Measurements from ENCODE around the gene ADISSP.

ADISSP gene

DNA sequence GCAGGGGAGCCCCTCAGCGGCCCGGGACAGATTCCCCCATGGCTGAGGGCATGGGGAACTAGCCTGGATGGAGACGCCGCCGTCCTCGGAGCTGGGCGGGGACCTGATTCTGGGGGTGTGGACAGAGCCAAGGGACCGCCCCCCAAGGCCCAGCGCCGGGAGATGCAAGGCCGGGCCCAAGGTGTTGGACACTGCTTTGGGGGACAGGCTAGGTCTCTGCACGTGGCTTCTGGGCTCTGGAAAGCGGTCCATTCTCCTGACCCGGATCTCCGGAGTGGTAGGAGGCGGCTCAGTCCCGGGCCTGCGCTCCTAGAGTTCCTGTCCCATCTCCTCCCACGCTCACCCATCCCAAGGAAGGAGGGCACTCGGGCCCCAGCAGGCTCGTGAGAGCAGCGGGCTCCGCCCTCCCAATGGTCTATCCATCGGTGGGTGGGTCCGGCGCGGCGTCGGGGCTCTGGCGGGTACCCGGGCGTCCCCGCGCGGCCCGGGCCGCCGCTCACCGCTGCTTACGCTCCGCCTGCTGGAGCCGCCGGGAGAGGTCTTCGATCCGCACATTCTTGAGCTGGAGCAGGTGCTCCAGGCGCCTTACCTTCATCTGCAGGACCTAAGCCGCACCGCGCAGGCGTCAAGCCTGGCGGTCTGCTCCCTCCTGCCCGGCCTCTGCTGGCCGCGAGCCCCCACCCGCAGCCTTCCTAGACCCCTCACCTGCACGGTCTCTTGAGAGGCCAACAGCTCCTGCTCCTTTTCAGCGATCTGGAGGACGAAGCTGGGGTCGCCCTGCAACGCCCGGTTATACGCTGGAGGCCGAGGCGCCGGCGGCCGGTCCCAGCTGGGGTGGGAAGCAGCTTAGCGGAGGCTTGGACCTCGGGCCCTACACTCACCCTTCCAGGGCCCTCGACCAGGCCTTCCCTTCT lies 10.4 kb upstream of the ADISSP start:
- H3K4me1 Mint-ChIP-seq (ENCODE audit: low read depth): peaks cover 38% of the 10 kb centered on the region
- peak; percentile 79 for DNase-seq
- no peaks in the 10 kb centered on the region for H3K9me3 Mint-ChIP-seq
- H3K4me3 Mint-ChIP-seq: peak overlapping the region; percentile 75
- peaks cover 5% of the 10 kb centered on the region for H3K36me3 Mint-ChIP-seq (ENCODE audit: low read depth)
- H3K27me3 Mint-ChIP-seq: peaks cover 20% of the 10 kb centered on the region
- H3K27ac Mint-ChIP-seq: peak overlapping the region; percentile 26

DNA sequence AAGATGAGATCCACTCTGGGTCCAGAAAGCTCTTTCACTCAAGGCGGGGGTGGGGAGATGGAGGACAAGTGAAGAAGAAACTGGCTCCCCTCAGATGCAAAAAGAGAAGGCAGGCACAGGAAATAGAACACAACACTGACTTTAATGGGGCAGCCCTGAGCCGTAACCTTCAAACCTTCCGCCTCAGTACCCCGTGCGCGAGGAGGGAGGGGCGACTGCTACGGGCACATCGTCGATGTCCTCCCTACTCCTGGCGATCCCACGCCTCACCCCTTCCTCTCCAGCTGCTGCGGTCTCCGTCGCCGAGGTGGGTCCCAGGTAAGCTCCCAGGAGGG lies 9.8 kb upstream of the ADISSP start:
- H3K36me3 Mint-ChIP-seq (ENCODE audit: low read depth): no peaks in the 10 kb centered on the region
- DNase-seq: no peak
- peaks cover 38% of the 10 kb centered on the region for H3K4me1 Mint-ChIP-seq (ENCODE audit: low read depth)
- H3K9me3 Mint-ChIP-seq: no peaks in the 10 kb centered on the region
- peaks cover 20% of the 10 kb centered on the region for H3K27me3 Mint-ChIP-seq
- H3K4me3 Mint-ChIP-seq: peak overlapping the region; percentile 75
- H3K27ac Mint-ChIP-seq: peak overlapping the region; percentile 26

DNA sequence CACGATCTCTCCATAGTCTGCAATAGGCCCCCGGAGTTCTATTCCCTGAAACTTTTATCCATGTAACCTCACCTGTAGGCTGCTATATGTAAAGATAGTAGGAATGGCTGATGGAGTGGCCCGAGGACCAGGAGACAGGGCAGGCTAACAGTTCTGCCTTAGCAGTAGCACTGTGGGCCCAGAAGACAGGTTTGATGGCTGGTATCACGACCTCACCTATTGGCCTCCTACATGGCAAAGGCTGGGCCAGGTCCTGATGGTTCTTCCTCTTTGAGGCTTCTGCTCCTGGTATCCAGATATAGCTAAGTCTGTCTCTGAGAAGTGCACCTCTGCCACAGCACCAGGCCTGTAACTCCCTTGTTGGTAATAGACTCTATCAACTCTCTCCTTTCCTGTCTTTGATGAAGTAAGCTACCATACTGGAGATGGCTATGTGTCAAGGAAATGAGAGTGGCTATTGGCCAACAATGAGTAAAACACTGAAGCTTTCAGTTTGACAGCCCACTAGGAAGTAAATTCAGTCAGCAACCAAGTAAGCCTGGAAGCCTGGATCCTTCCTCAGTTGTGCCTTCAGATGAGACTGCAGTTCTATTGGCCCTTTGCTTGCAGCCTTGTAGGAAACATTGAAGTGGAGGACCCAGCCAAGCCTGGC lies 8.0 kb upstream of the ADISSP start:
- Mint-ChIP-seq H3K9me3 (no peaks in the 10 kb centered on the region), H3K27me3 (peaks cover 20% of the 10 kb centered on the region), H3K27ac (no peak overlapping the region), H3K4me3 (no peak overlapping the region), H3K4me1 (ENCODE audit: low read depth) (peaks cover 26% of the 10 kb centered on the region), H3K36me3 (ENCODE audit: low read depth) (no peaks in the 10 kb centered on the region)
- no peak for DNase-seq

GRCh38 chr20:3771552-3772058 lies 4.1 kb upstream of the ADISSP start:
- Mint-ChIP-seq H3K36me3 (ENCODE audit: low read depth) (peaks cover 2% of the 10 kb centered on the region), H3K4me1 (ENCODE audit: low read depth) (peaks cover 16% of the 10 kb centered on the region), H3K27ac (no peak overlapping the region), H3K4me3 (no peak overlapping the region), H3K27me3 (no peaks in the 10 kb centered on the region), H3K9me3 (no peaks in the 10 kb centered on the region)
- DNase-seq: no peak

- peaks cover 5% of the 10 kb centered on the region for H3K36me3 Mint-ChIP-seq (ENCODE audit: low read depth)
- H3K27ac Mint-ChIP-seq: peak overlapping the region; percentile 94
- peak overlapping the region; percentile 85 for H3K4me3 Mint-ChIP-seq
These were observed 983 bp upstream of the ADISSP start for GRCh38 chr20:3768342-3769130.

GRCh38 chr20:3767110-3767426 lies 485 bp downstream of the ADISSP start:
- H3K27ac Mint-ChIP-seq: peak overlapping the region; percentile 74
- peaks cover 6% of the 10 kb centered on the region for H3K36me3 Mint-ChIP-seq (ENCODE audit: low read depth)
- peak overlapping the region; percentile 85 for H3K4me3 Mint-ChIP-seq
- no peaks in the 10 kb centered on the region for H3K9me3 Mint-ChIP-seq
- DNase-seq: no peak
- H3K4me1 Mint-ChIP-seq (ENCODE audit: low read depth): peaks cover 31% of the 10 kb centered on the region
- H3K27me3 Mint-ChIP-seq: no peaks in the 10 kb centered on the region

More at GRCh38 chr20:3768342-3769130, 983 bp upstream of the ADISSP start:
- H3K4me1 Mint-ChIP-seq (ENCODE audit: low read depth): peaks cover 31% of the 10 kb centered on the region
- peak; percentile 84 for DNase-seq
- no peaks in the 10 kb centered on the region for H3K27me3 Mint-ChIP-seq
- no peaks in the 10 kb centered on the region for H3K9me3 Mint-ChIP-seq

DNA sequence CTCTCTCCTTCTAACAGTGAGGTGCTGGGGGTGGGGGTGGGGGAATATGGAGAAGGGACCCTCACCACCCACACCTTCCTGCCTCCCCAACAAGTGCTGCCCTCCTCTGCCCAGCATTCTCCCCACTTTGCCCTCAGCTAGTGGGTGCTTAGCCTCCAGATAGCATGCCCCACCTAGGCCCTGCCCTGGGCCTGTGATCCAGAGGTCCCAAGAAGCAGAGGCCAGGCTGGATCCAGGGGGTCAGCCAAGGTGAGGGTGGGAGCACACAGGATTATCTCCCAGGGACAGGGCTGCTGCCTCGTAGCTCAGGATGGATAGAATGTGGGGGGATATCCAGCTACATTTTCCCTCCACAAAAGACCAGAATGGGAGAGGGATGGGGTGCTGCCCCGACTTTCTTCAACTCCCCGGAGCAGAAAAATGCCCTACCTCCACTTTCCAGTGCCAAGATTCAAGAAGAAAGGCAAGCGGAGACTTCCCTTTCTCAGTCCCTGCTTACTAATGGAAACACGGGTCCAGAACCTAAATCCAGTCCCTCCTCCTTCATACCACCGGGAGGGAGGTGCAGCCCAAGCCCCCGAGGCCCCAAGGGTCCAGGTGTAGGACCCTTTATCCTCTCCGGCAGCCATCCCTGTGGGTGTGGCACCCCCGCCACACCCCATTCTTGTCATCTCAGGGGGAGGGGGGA lies 987 bp downstream of the ADISSP start:
- Mint-ChIP-seq H3K4me3 (peak overlapping the region; percentile 85), H3K9me3 (no peaks in the 10 kb centered on the region), H3K27ac (peak overlapping the region; percentile 74), H3K27me3 (no peaks in the 10 kb centered on the region), H3K36me3 (ENCODE audit: low read depth) (peaks cover 11% of the 10 kb centered on the region), H3K4me1 (ENCODE audit: low read depth) (peaks cover 31% of the 10 kb centered on the region)
- no peak for DNase-seq

- no peaks in the 10 kb centered on the region for H3K27me3 Mint-ChIP-seq
- peaks cover 19% of the 10 kb centered on the region for H3K36me3 Mint-ChIP-seq (ENCODE audit: low read depth)
- H3K9me3 Mint-ChIP-seq: no peaks in the 10 kb centered on the region
- peaks cover 31% of the 10 kb centered on the region for H3K4me1 Mint-ChIP-seq (ENCODE audit: low read depth)
- no peak overlapping the region for H3K27ac Mint-ChIP-seq
- DNase-seq: no peak
- H3K4me3 Mint-ChIP-seq: peak overlapping the region; percentile 85
These were observed 2.2 kb downstream of the ADISSP start for GRCh38 chr20:3765171-3765882.

DNA sequence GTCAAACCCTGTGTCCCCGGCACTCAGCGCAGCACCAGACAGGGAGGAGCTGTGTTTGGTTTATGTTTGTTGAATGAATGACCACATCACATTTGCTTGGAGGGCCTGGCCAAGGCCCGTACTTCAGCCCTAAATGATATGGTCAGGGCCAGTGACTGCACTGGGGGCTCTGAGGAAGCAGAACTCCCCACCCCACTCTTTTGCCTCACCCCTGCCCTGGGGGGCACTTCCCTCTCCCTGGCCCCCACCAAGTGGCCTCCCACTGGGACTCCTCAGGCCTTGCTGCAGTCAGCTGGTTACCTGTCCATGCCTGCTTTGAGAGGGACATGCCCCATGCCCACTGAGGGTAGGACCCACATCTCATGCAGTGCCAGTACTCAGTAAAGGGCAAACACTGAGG lies 2.9 kb downstream of the ADISSP start:
- Mint-ChIP-seq H3K27ac (no peak overlapping the region), H3K4me3 (no peak overlapping the region), H3K36me3 (ENCODE audit: low read depth) (peaks cover 22% of the 10 kb centered on the region), H3K4me1 (ENCODE audit: low read depth) (peaks cover 31% of the 10 kb centered on the region), H3K27me3 (no peaks in the 10 kb centered on the region), H3K9me3 (no peaks in the 10 kb centered on the region)
- DNase-seq: no peak

GRCh38 chr20:3763671-3764601 lies 3.6 kb downstream of the ADISSP start:
- no peaks in the 10 kb centered on the region for H3K9me3 Mint-ChIP-seq
- no peak overlapping the region for H3K4me3 Mint-ChIP-seq
- peaks cover 28% of the 10 kb centered on the region for H3K4me1 Mint-ChIP-seq (ENCODE audit: low read depth)
- H3K27ac Mint-ChIP-seq: no peak overlapping the region
- peaks cover 25% of the 10 kb centered on the region for H3K36me3 Mint-ChIP-seq (ENCODE audit: low read depth)
- no peaks in the 10 kb centered on the region for H3K27me3 Mint-ChIP-seq
- no peak for DNase-seq

DNA sequence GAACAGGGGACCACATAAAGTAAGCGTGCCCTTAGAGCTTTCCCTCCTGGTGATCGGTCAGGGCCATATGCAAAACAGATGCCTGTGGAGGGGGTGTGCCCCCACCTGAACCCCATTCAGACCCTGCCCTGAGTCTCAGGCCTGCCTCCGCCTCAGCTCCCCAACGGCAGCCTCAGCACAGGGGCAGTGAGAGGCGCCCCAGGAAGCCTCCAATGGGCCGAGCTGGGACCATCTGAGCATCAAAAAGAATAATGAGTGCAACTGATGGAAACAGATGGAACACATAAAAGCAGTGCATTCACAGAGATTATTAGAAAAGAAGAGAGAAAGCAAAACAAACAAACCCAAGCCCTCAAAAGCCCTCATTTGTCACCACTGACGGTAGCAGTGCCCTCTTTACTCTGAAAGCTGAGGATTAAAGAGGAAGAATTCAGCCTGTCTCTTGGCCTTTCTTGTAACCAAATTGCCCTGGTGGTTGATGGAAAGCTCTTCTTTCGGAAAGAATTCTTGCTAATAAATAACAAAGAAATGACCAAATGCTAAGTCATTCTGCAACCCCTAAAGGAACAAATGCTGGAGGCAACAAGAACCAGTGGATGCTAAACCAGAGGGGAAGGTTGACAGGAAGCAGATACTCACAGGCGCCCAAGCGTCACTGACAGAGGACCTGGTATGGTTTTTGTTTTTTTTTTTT lies 6.8 kb downstream of the ADISSP start:
- Mint-ChIP-seq H3K27me3 (no peaks in the 10 kb centered on the region), H3K9me3 (no peaks in the 10 kb centered on the region), H3K4me1 (ENCODE audit: low read depth) (peaks cover 7% of the 10 kb centered on the region), H3K27ac (no peak overlapping the region), H3K36me3 (ENCODE audit: low read depth) (peaks cover 50% of the 10 kb centered on the region), H3K4me3 (no peak overlapping the region)
- DNase-seq: no peak

- H3K27me3 Mint-ChIP-seq: no peaks in the 10 kb centered on the region
- DNase-seq: no peak
- no peak overlapping the region for H3K4me3 Mint-ChIP-seq
- peaks cover 59% of the 10 kb centered on the region for H3K36me3 Mint-ChIP-seq (ENCODE audit: low read depth)
- peaks cover 1% of the 10 kb centered on the region for H3K4me1 Mint-ChIP-seq (ENCODE audit: low read depth)
- no peaks in the 10 kb centered on the region for H3K9me3 Mint-ChIP-seq
- no peak overlapping the region for H3K27ac Mint-ChIP-seq
These were observed 7.7 kb downstream of the ADISSP start for GRCh38 chr20:3759884-3760283.

All from activated T-cell treated with anti-CD3 and anti-CD28 coated beads, Interleukin-2, amount 50 U/mL, for 24 hours (primary cell).